CD1c-positive myeloid dendritic cell (primary cell): ENCODE results near the gene ZNF784.

Experiments
- DNase-seq: peaks from one replicate; pipeline ENCODE4 v3.0.0-alpha.2; 2016; ENCODE audit errors: extremely low spot score

The ZNF784 gene

GRCh38 chr19:55620410-55621204 is 3.8 kb downstream of the ZNF784 start:
- peak; percentile 40 for DNase-seq

GRCh38 chr19:55619286-55619685 is 5.1 kb downstream of the ZNF784 start:
- no peak for DNase-seq

GRCh38 chr19:55618426-55618825 is 5.9 kb downstream of the ZNF784 start:
- DNase-seq, result no peak

GRCh38 chr19:55617426-55617825 is 6.9 kb downstream of the ZNF784 start:
- no peak for DNase-seq

- no peak for DNase-seq
Measured at GRCh38 chr19:55616395-55616875, 7.9 kb downstream of the ZNF784 start.

- DNase-seq, result no peak
Measured at GRCh38 chr19:55615543-55616394, 8.6 kb downstream of the ZNF784 start.

- DNase-seq, result no peak
Measured at GRCh38 chr19:55614711-55615542, 9.4 kb downstream of the ZNF784 start.

GRCh38 chr19:55613930-55614710 is 10.2 kb downstream of the ZNF784 start:
- DNase-seq, result no peak

GRCh38 chr19:55613396-55613795 is 11.0 kb downstream of the ZNF784 start:
- no peak for DNase-seq

GRCh38 chr19:55611983-55612645 is 12.3 kb downstream of the ZNF784 start:
- DNase-seq, result peak; percentile 42

GRCh38 chr19:55611300-55611982 is 12.9 kb downstream of the ZNF784 start:
- no peak for DNase-seq

GRCh38 chr19:55609326-55609725 is 15.0 kb downstream of the ZNF784 start:
- DNase-seq, result no peak

- no peak for DNase-seq
Measured at GRCh38 chr19:55606817-55607216, 17.5 kb downstream of the ZNF784 start.

- DNase-seq, result no peak
Measured at GRCh38 chr19:55606471-55606787, 17.9 kb downstream of the ZNF784 start.

GRCh38 chr19:55605637-55606470 is 18.5 kb downstream of the ZNF784 start, which contains the start of gene ZNF865:
ZNF865 (plus strand) TSS chr19:55605647; CDS start chr19:55613619, 7,972 bp downstream.
- DNase-seq, result peak; percentile 64

GRCh38 chr19:55605207-55605636 is 19.1 kb downstream of the ZNF784 start:
- peak; percentile 99 for DNase-seq

- DNase-seq, result no peak
Measured at GRCh38 chr19:55603581-55604292, 20.6 kb downstream of the ZNF784 start.

GRCh38 chr19:55603115-55603514 is 21.3 kb downstream of the ZNF784 start:
- no peak for DNase-seq
